Measurements from ENCODE around the gene ELL. TPM values are rescaled to one million over a fixed set of nuclear protein-coding genes. Genes with fewer than 3 reads are reported as not detected.

The ELL gene
- total RNA-seq, 1 donor from 2014 or later: 16.0 TPM

DNA sequence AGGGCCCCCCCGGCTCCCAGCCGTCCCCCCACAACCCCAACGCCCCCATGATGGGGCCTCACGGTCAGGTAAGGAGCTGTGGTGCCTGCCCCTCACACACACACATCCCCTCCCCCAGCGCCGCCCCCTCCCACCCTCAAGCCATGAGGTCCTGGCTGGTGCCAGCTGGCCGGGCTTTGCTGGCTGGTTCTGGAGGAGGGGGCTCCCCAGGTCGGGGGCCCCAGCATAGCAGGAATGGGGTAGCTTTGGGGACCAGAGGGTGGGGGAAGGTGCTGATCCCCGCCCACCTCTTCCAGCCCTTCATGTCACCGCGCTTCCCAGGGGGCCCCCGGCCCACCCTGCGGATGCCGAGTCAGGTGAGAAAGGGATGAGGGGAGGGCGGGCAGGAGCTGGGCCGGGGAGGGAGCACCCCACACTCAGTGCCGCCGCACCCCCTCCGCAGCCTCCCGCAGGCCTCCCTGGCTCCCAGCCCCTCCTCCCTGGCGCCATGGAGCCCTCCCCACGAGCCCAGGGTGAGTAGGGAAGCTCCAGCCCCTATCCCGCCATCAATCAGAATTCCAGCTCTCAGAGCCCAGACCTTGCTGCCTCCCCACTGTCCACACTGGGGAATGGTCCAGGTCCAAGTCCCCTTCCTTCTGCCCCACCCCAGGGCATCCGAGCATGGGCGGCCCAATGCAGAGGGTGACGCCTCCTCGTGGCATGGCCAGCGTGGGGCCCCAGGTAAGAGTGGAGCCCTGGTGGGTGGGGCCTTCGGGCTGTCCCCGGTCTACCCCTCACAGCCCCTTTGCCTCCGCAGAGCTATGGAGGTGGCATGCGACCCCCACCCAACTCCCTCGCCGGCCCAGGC is 90.3 kb downstream of the ELL start:
- Histone ChIP-seq H3K36me3 (ENCODE audit: insufficient read depth, low read length) (no peaks in the 10 kb centered on the region), H3K9ac (ENCODE audit: low read length) (no peak overlapping the region), H2AFZ (ENCODE audit: low read depth, low read length) (no peak overlapping the region), H3K9me3 (ENCODE audit: insufficient read depth, low read depth, low read length) (no peaks in the 10 kb centered on the region), H3K4me2 (ENCODE audit: low read length) (no peak overlapping the region), H4K20me1 (ENCODE audit: insufficient read depth, low read length) (peaks cover 25% of the 10 kb centered on the region), H3K27ac (ENCODE audit: low read depth, low read length) (no peak overlapping the region), H3K4me1 (ENCODE audit: insufficient read depth, low read length) (peaks cover 37% of the 10 kb centered on the region), H3K79me2 (ENCODE audit: insufficient read depth, low read length) (peaks cover 32% of the 10 kb centered on the region), H3K4me3 (ENCODE audit: insufficient read depth, low read depth, low read length) (no peak overlapping the region), H3K27me3 (ENCODE audit: insufficient read depth, low read length) (no peaks in the 10 kb centered on the region)
- FAIRE-seq (no peak), DNase-seq (ENCODE audit: low read depth) (no peak)
- no peaks in the 10 kb centered on the region for H3K9me3 Mint-ChIP-seq (ENCODE audit: unreplicated experiment)
- TF ChIP-seq, protein P1, sequence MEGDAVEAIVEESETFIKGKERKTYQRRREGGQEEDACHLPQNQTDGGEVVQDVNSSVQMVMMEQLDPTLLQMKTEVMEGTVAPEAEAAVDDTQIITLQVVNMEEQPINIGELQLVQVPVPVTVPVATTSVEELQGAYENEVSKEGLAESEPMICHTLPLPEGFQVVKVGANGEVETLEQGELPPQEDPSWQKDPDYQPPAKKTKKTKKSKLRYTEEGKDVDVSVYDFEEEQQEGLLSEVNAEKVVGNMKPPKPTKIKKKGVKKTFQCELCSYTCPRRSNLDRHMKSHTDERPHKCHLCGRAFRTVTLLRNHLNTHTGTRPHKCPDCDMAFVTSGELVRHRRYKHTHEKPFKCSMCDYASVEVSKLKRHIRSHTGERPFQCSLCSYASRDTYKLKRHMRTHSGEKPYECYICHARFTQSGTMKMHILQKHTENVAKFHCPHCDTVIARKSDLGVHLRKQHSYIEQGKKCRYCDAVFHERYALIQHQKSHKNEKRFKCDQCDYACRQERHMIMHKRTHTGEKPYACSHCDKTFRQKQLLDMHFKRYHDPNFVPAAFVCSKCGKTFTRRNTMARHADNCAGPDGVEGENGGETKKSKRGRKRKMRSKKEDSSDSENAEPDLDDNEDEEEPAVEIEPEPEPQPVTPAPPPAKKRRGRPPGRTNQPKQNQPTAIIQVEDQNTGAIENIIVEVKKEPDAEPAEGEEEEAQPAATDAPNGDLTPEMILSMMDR (IDR thresholded peaks at IDR 0.05; ENCODE audit: insufficient read depth, low read depth, low read length): no peak
- no peak for TF ChIP-seq EZH2 (IDR thresholded peaks at IDR 0.05; ENCODE audit: insufficient read depth, low read length)
- H3K4me1 Mint-ChIP-seq (ENCODE audit: low read depth, unreplicated experiment): peaks cover 4% of the 10 kb centered on the region
- H3K36me3 Mint-ChIP-seq (ENCODE audit: low read depth, unreplicated experiment): peaks cover 3% of the 10 kb centered on the region
- H3K27ac Mint-ChIP-seq (ENCODE audit: unreplicated experiment): no peak overlapping the region
- H3K4me3 Mint-ChIP-seq (ENCODE audit: unreplicated experiment): no peak overlapping the region
- no peaks in the 10 kb centered on the region for H3K27me3 Mint-ChIP-seq (ENCODE audit: low read depth, unreplicated experiment)

DNA sequence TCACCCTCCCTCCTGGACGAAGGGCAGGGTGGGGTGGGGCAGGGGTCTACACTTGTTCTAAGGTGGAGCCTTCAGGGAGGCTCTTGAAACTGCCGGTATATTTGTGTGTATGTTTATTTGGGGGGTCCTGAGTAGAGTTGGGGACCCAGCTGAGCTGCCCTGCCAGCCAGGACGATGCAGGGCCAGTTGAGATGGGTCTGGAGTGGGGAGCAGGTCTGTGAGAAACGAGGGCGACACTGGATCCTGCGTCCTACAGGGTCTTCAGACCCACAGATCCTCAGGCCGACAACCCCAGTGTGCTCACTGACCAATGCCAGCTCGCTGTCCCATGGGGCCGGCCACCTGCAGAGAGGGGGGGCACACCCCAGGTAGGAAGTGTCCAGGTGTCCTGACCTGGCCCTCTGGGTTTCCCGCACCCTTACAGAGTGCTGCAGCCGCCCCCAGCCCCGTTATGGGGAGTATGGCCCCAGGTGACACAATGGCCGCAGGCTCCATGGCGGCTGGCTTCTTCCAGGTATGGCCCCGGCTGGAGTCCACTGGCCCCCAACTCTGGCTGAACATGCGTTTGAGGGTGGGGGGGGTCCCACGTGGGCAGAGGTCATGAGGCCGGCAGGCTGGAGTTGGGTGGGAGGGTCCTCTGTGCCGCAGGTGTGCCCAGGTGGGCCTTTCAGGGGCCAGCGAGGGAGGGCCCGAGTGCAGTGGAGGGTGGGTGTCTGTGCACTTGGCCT is 91.3 kb downstream of the ELL start:
- H3K9ac ChIP-seq (ENCODE audit: low read length): no peak overlapping the region
- FAIRE-seq (no peak), DNase-seq (ENCODE audit: low read depth) (no peak)
- no peaks in the 10 kb centered on the region for H3K9me3 ChIP-seq (ENCODE audit: insufficient read depth, low read depth, low read length)
- no peak overlapping the region for H3K4me3 Mint-ChIP-seq (ENCODE audit: unreplicated experiment)
- peaks cover 5% of the 10 kb centered on the region for H3K4me1 Mint-ChIP-seq (ENCODE audit: low read depth, unreplicated experiment)
- H4K20me1 ChIP-seq (ENCODE audit: insufficient read depth, low read length): peaks cover 26% of the 10 kb centered on the region
- H3K27ac ChIP-seq (ENCODE audit: low read depth, low read length): no peak overlapping the region
- H3K79me2 ChIP-seq (ENCODE audit: insufficient read depth, low read length): peaks cover 42% of the 10 kb centered on the region
- TF ChIP-seq, protein P1 (IDR thresholded peaks at IDR 0.05; ENCODE audit: insufficient read depth, low read depth, low read length): no peak
- TF ChIP-seq EZH2 (IDR thresholded peaks at IDR 0.05; ENCODE audit: insufficient read depth, low read length): no peak
- no peak overlapping the region for H3K4me3 ChIP-seq (ENCODE audit: insufficient read depth, low read depth, low read length)
- peaks cover 43% of the 10 kb centered on the region for H3K4me1 ChIP-seq (ENCODE audit: insufficient read depth, low read length)
- no peaks in the 10 kb centered on the region for H3K36me3 ChIP-seq (ENCODE audit: insufficient read depth, low read length)
- no peak overlapping the region for H3K27ac Mint-ChIP-seq (ENCODE audit: unreplicated experiment)
- H3K27me3 Mint-ChIP-seq (ENCODE audit: low read depth, unreplicated experiment): no peaks in the 10 kb centered on the region
- no peaks in the 10 kb centered on the region for H3K36me3 Mint-ChIP-seq (ENCODE audit: low read depth, unreplicated experiment)
- H3K4me2 ChIP-seq (ENCODE audit: low read length): no peak overlapping the region
- no peaks in the 10 kb centered on the region for H3K9me3 Mint-ChIP-seq (ENCODE audit: unreplicated experiment)
- no peaks in the 10 kb centered on the region for H3K27me3 ChIP-seq (ENCODE audit: insufficient read depth, low read length)
- no peak overlapping the region for H2AFZ ChIP-seq (ENCODE audit: low read depth, low read length)
